Mesodermal cell (in vitro differentiated cells): Measurements from ENCODE around the gene RUNX2.

Experiments
- H3K27ac ChIP-seq: 2 replicates; pipeline ENCODE4 v1.7.0; 2013; ENCODE audit warnings: mild to moderate bottlenecking, low read depth, low read length, moderate library complexity; ENCODE audit not compliant: severe bottlenecking
- H3K36me3 ChIP-seq: 2 replicates; pipeline ENCODE4 v1.7.1; 2013; ENCODE audit warnings: mild to moderate bottlenecking, low read length, moderate library complexity; ENCODE audit not compliant: control insufficient read depth, insufficient read depth
- H3K4me1 ChIP-seq: one replicate; pipeline ENCODE4 v1.7.1; 2013; ENCODE audit warnings: mild to moderate bottlenecking, low read length; ENCODE audit not compliant: insufficient read depth, control insufficient read depth, poor library complexity, severe bottlenecking
- H3K4me3 ChIP-seq: 2 replicates; pipeline ENCODE4 v1.7.0; 2013; ENCODE audit warnings: low read length, control low read depth, mild to moderate bottlenecking; ENCODE audit not compliant: insufficient read depth, poor library complexity, severe bottlenecking; ENCODE audit errors: extremely low read depth
- H3K9me3 ChIP-seq: 2 replicates; pipeline ENCODE4 v1.7.1; 2013; ENCODE audit warnings: mild to moderate bottlenecking, low read length, moderate library complexity; ENCODE audit not compliant: control insufficient read depth
- WGBS, 2 experiments: methylation state at CpG; one replicate each; pipeline ENCODE4 v1.1.5; 2013; ENCODE audit warnings: missing lambda C conversion rate in 2 of 2; ENCODE audit not compliant: insufficient coverage in 2 of 2; 5-methylcytosine and 5-hydroxymethylcytosine counted together

RUNX2 gene

GRCh38 chr6:45351667-45352066 lies 23.5 kb downstream of the RUNX2 start:
- no peak overlapping the region for H3K4me3 ChIP-seq
- H3K36me3 ChIP-seq: no peaks in the 10 kb centered on the region
- H3K27ac ChIP-seq: no peak overlapping the region
- no CpG with 5 or more reads among the region's 1 CpG for WGBS, 2 experiments
- no peaks in the 10 kb centered on the region for H3K9me3 ChIP-seq
- no peaks in the 10 kb centered on the region for H3K4me1 ChIP-seq

GRCh38 chr6:45353654-45354053 lies 25.5 kb downstream of the RUNX2 start:
- no peak overlapping the region for H3K4me3 ChIP-seq
- no peak overlapping the region for H3K27ac ChIP-seq
- no peaks in the 10 kb centered on the region for H3K4me1 ChIP-seq
- no CpG with 5 or more reads among the region's 2 CpGs for WGBS, 2 experiments
- no peaks in the 10 kb centered on the region for H3K36me3 ChIP-seq
- no peaks in the 10 kb centered on the region for H3K9me3 ChIP-seq

DNA sequence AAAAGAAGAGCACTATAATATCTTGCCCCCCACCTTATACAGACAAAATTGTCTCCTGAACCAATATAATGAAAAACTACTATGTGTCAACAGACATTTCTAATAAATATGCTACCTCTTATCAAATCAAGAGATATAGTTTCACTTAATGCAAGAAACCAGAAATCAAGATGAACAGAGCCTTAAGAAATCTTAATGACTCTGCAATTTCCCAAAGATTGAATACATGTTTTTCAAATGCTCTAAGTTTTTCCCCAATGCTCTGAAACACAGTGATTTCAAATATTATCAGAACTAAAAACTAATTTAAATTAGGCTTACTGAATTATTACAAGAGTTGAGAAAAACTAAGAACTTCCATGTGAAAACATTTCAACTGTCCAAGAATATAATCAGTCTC lies 36.3 kb downstream of the RUNX2 start:
- Histone ChIP-seq H3K4me3 (no peak overlapping the region), H3K9me3 (no peaks in the 10 kb centered on the region), H3K4me1 (no peaks in the 10 kb centered on the region), H3K27ac (no peak overlapping the region), H3K36me3 (no peaks in the 10 kb centered on the region)

GRCh38 chr6:45365036-45365435 lies 36.9 kb downstream of the RUNX2 start:
- Histone ChIP-seq H3K4me3 (no peak overlapping the region), H3K4me1 (no peaks in the 10 kb centered on the region), H3K36me3 (no peaks in the 10 kb centered on the region), H3K27ac (no peak overlapping the region), H3K9me3 (no peaks in the 10 kb centered on the region)
- no CpG with 5 or more reads among the region's 1 CpG for WGBS, 2 experiments

DNA sequence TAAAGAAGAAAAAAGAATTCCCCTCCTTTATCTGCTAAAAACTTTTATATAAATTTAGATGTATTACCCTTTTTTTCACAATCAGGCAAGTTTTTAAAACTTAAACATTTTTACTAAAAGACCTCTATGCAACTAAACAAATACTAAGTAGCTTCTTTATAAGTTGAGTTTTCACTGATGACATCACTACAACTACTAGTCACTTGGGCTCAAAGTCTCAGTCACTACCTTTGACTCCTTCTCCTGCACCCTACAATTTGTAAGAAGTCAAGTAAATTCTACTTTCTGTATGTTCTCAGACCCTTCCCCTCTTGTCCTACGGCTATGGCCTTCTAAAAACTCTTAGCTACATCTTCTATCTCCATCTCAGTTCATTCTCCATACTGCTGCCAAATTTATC lies 38.4 kb downstream of the RUNX2 start:
- H3K36me3 ChIP-seq: no peaks in the 10 kb centered on the region
- H3K9me3 ChIP-seq: no peaks in the 10 kb centered on the region
- no peak overlapping the region for H3K27ac ChIP-seq
- WGBS, 2 experiments: 100% methylated on average over 1 of the region's 1 CpG
- H3K4me3 ChIP-seq: no peak overlapping the region
- no peaks in the 10 kb centered on the region for H3K4me1 ChIP-seq

- Histone ChIP-seq H3K27ac (no peak overlapping the region), H3K36me3 (no peaks in the 10 kb centered on the region), H3K4me3 (no peak overlapping the region), H3K4me1 (no peaks in the 10 kb centered on the region), H3K9me3 (no peaks in the 10 kb centered on the region)
Measured at GRCh38 chr6:45367999-45368398, 39.9 kb downstream of the RUNX2 start.

DNA sequence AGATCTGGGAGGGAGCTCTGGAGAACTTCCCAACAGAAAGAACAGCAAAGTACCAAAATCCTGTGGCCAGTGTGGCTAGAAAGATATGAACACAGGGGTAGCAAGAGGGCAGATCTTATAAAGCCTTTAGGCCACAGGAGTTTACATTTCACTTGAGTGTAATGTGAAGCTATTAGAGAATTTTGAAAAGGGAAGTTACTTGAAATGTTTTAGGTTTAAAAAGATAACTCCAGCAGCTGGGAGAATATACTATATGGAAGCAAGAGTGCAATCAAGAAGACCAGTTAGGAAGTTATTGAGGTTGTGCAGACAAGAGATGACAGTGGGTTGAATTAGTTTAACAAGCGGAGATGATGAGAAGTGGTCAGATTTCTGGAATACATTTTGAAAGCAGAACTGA lies 41.7 kb downstream of the RUNX2 start:
- Histone ChIP-seq H3K4me3 (no peak overlapping the region), H3K36me3 (no peaks in the 10 kb centered on the region), H3K9me3 (no peaks in the 10 kb centered on the region), H3K4me1 (no peaks in the 10 kb centered on the region), H3K27ac (no peak overlapping the region)
- WGBS, 2 experiments: 100% methylated on average over 1 of the region's 1 CpG

DNA sequence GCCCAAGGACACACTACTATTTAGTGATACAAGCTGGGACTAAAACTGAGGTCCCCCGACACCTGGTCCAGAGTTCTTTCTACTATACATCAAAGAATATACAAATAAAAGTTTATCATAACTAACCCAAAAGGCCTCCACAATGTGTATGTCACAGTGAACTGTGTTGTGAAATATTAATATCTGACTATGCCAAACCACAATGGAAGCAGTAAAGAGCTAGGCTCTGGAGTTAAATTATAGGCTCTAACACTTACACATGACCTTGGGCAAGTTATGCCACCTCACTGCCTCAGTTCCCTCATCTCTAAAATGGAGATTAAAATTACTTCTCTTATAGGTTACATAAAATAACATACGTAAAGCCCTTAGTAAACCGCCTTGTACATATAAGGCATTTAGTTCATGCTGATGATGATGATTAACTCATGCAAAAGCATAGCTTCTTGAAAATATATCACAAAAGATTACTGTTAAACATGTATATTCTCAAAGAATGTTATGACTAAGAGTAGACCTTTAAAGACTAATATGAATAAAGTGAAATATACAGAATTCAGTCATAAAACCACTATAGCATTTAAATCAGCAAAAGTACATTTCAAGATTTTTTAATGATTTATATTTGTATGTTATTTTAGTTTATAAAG lies 43.9 kb downstream of the RUNX2 start:
- peaks cover 4% of the 10 kb centered on the region for H3K4me1 ChIP-seq
- H3K27ac ChIP-seq: no peak overlapping the region
- H3K4me3 ChIP-seq: no peak overlapping the region
- no peaks in the 10 kb centered on the region for H3K9me3 ChIP-seq
- H3K36me3 ChIP-seq: no peaks in the 10 kb centered on the region
- no CpG with 5 or more reads among the region's 3 CpGs for whole genome bisulfite sequencing, 2 experiments

GRCh38 chr6:45375449-45375848 lies 47.3 kb downstream of the RUNX2 start:
- Histone ChIP-seq H3K27ac (no peak overlapping the region), H3K4me3 (no peak overlapping the region), H3K9me3 (no peaks in the 10 kb centered on the region), H3K36me3 (no peaks in the 10 kb centered on the region), H3K4me1 (peaks cover 10% of the 10 kb centered on the region)
- WGBS, 2 experiments: 95 to 100% methylated on average over 1 to 2 of the region's 3 CpGs

DNA sequence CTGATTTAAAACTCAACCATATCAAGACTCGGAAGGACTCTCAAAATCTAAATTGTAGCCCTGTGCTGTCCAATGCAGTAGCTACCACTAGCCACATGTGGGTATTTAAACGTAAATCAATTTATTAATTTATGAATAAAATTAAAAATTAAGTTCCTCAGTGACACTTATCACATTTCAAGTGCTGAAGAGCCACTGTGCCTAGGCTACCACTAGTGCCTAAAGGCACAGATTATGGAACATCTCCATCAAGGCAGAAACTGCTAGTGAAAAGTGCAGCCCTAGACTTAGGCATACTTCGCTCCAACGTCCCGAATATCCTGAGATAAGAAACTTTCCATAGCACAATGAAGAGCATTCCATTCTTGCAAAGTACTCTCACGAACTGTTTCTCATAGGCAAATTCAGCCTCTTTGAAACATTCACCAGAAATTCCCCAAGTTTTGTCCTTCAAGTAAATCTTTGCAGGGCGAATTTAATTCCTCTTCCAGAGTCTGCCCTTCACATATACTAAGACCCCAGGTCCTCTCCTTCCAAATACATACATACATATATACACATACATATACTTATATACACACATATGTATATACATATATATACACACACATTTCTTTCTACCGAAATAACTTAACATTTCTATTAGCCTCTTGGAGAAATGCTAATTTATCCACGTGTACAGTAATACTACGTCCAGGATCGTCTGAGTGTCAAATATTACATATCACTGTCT lies 48.3 kb downstream of the RUNX2 start:
- WGBS, 2 experiments: 37% methylated on average over 9 of the region's 11 CpGs
- Histone ChIP-seq H3K4me1 (peaks cover 10% of the 10 kb centered on the region), H3K9me3 (no peaks in the 10 kb centered on the region), H3K27ac (peak overlapping the region; percentile 99), H3K4me3 (peak overlapping the region; percentile 86), H3K36me3 (no peaks in the 10 kb centered on the region)

- Histone ChIP-seq H3K4me3 (peak overlapping the region; percentile 86), H3K27ac (peak overlapping the region; percentile 99), H3K4me1 (peaks cover 10% of the 10 kb centered on the region), H3K36me3 (no peaks in the 10 kb centered on the region), H3K9me3 (no peaks in the 10 kb centered on the region)
- WGBS, 2 experiments: 0 to 1% methylated on average over 12 to 19 of the region's 21 CpGs
Measured at GRCh38 chr6:45377043-45377553, 49.0 kb downstream of the RUNX2 start.
